H9 (cell line): ENCODE data around the gene RAI14. TPM values are rescaled to one million over a fixed set of nuclear protein-coding genes. Genes with fewer than 3 reads are reported as not detected.

Experiments used
- DNase-seq: peaks from one replicate; pipeline ENCODE4 v3.0.0-alpha.2; 2017
- H2AFZ ChIP-seq: one replicate; pipeline ENCODE4 v1.6.1; 2013; ENCODE audit warnings: mild to moderate bottlenecking, low read length, control low read depth, moderate library complexity
- H2AK5ac ChIP-seq: 2 replicates; pipeline ENCODE4 v1.6.1; 2013; ENCODE audit warnings: low read length, control low read depth, mixed read lengths; ENCODE audit not compliant: insufficient read length
- H2BK120ac ChIP-seq: one replicate; pipeline ENCODE4 v1.6.1; 2013; ENCODE audit warnings: low read depth, mild to moderate bottlenecking, low read length, control low read depth, inconsistent platforms; ENCODE audit not compliant: poor library complexity, severe bottlenecking
- H2BK12ac ChIP-seq: 2 replicates; pipeline ENCODE4 v1.6.1; 2013; ENCODE audit warnings: low read length, control low read depth, mixed read lengths, low read depth; ENCODE audit not compliant: insufficient read length
- H2BK15ac ChIP-seq: 2 replicates; pipeline ENCODE4 v1.6.1; 2013; ENCODE audit warnings: low read depth, low read length, control low read depth
- H2BK20ac ChIP-seq: one replicate; pipeline ENCODE4 v1.6.1; 2013; ENCODE audit warnings: low read depth, mild to moderate bottlenecking, low read length, control low read depth, inconsistent platforms; ENCODE audit not compliant: poor library complexity, severe bottlenecking
- H2BK5ac ChIP-seq: 2 replicates; pipeline ENCODE4 v1.6.1; 2013; ENCODE audit warnings: low read length, control low read depth, mixed read lengths; ENCODE audit not compliant: insufficient read length
- H3K14ac ChIP-seq: 2 replicates; pipeline ENCODE4 v1.6.1; 2013; ENCODE audit warnings: low read length, control low read depth; ENCODE audit not compliant: insufficient read depth
- H3K18ac ChIP-seq: 2 replicates; pipeline ENCODE4 v1.6.1; 2013; ENCODE audit warnings: low read depth, mild to moderate bottlenecking, mixed read lengths, low read length, control low read depth; ENCODE audit not compliant: insufficient read length
- H3K23ac ChIP-seq: 2 replicates; pipeline ENCODE4 v1.6.1; 2013; ENCODE audit warnings: low read length, control low read depth, mixed read lengths, low read depth; ENCODE audit not compliant: insufficient read length
- H3K23me2 ChIP-seq: 2 replicates; pipeline ENCODE4 v1.6.1; 2013; ENCODE audit warnings: low read depth, mild to moderate bottlenecking, mixed read lengths, low read length, control low read depth; ENCODE audit not compliant: insufficient read length, poor library complexity, severe bottlenecking
- H3K27ac ChIP-seq: 2 replicates; pipeline ENCODE4 v1.5.1; 2013; ENCODE audit warnings: low read length, control low read depth, mixed read lengths, low read depth; ENCODE audit not compliant: insufficient read length
- H3K27me3 ChIP-seq: 2 replicates; pipeline ENCODE4 v1.6.1; 2013; ENCODE audit warnings: low read length, control low read depth, inconsistent platforms; ENCODE audit not compliant: insufficient read depth
- H3K4ac ChIP-seq: 2 replicates; pipeline ENCODE4 v1.6.1; 2013; ENCODE audit warnings: low read depth, mild to moderate bottlenecking, control low read depth, inconsistent platforms, low read length, moderate library complexity
- H3K4me1 ChIP-seq: 2 replicates; pipeline ENCODE4 v1.6.1; 2013; ENCODE audit warnings: low read length, control low read depth, inconsistent platforms; ENCODE audit not compliant: insufficient read depth
- H3K4me2 ChIP-seq: 2 replicates; pipeline ENCODE4 v1.6.1; 2013; ENCODE audit warnings: low read length, control low read depth, mixed read lengths; ENCODE audit not compliant: insufficient read length, insufficient read depth
- H3K56ac ChIP-seq: 2 replicates; pipeline ENCODE4 v1.6.1; 2013; ENCODE audit warnings: low read depth, mild to moderate bottlenecking, mixed read lengths, low read length, control low read depth; ENCODE audit not compliant: insufficient read length
- H3K79me1 ChIP-seq: 2 replicates; pipeline ENCODE4 v1.6.1; 2013; ENCODE audit warnings: low read depth, mild to moderate bottlenecking, moderate library complexity, low read length, control low read depth, inconsistent platforms; ENCODE audit not compliant: insufficient read depth, poor library complexity, severe bottlenecking
- H3K79me2 ChIP-seq: 2 replicates; pipeline ENCODE4 v1.6.1; 2013; ENCODE audit warnings: low read length, control low read depth, inconsistent platforms; ENCODE audit not compliant: insufficient read depth
- H3K9ac ChIP-seq: 2 replicates; pipeline ENCODE4 v1.6.1; 2013; ENCODE audit warnings: low read length, control low read depth, mixed read lengths; ENCODE audit not compliant: insufficient read length; ENCODE audit errors: extremely low read depth
- H3K9me3 ChIP-seq: one replicate; pipeline ENCODE4 v1.6.1; 2013; ENCODE audit warnings: low read depth, low read length, inconsistent platforms; ENCODE audit not compliant: control insufficient read depth
- H3T11ph ChIP-seq: one replicate; pipeline ENCODE4 v1.6.1; 2013; ENCODE audit warnings: mild to moderate bottlenecking, low read length, control low read depth, inconsistent platforms
- H4K20me1 ChIP-seq: one replicate; pipeline ENCODE4 v1.6.1; 2013; ENCODE audit not compliant: control insufficient read depth, insufficient read length, insufficient read depth
- H4K5ac ChIP-seq: 2 replicates; pipeline ENCODE4 v1.6.1; 2013; ENCODE audit warnings: low read depth, mild to moderate bottlenecking, mixed read lengths, low read length, control low read depth; ENCODE audit not compliant: insufficient read length
- H4K8ac ChIP-seq: replicated peaks from 2 replicates; pipeline ENCODE4 v1.6.1; 2013; ENCODE audit warnings: low read length, control low read depth, mixed read lengths, low read depth; ENCODE audit not compliant: insufficient read length
- H4K91ac ChIP-seq: 2 replicates; pipeline ENCODE4 v1.6.1; 2013; ENCODE audit warnings: low read depth, mild to moderate bottlenecking, moderate library complexity, mixed read lengths, low read length, control low read depth; ENCODE audit not compliant: insufficient read length
- H3K27ac Mint-ChIP-seq, 3 experiments: 2 replicates in 2 of 3; 3 replicates in 1 of 3; pipeline ENCODE4 v1.8.0; 2020 to 2021; ENCODE audit warnings: mixed read lengths in 3 of 3, mild to moderate bottlenecking in 1 of 3, moderate library complexity in 1 of 3
- H3K27me3 Mint-ChIP-seq: 2 replicates; pipeline ENCODE4 v1.8.0; 2021; ENCODE audit warnings: low read depth, mild to moderate bottlenecking, moderate library complexity, mixed read lengths
- H3K36me3 Mint-ChIP-seq, 3 experiments: 2 replicates in 2 of 3; 3 replicates in 1 of 3; pipeline ENCODE4 v1.8.0; 2020 to 2021; ENCODE audit warnings: low read depth in 3 of 3, mixed read lengths in 3 of 3; ENCODE audit not compliant: insufficient read depth in 1 of 3
- H3K4me1 Mint-ChIP-seq, 2 experiments: 2 replicates each; pipeline ENCODE4 v1.8.0; 2020; ENCODE audit warnings: mixed read lengths in 2 of 2
- H3K4me3 Mint-ChIP-seq, 2 experiments: 2 replicates in 1 of 2; 3 replicates in 1 of 2; pipeline ENCODE4 v1.8.0; 2020 to 2021; ENCODE audit warnings: mild to moderate bottlenecking in 2 of 2, mixed read lengths in 2 of 2, moderate library complexity in 1 of 2
- H3K9me3 Mint-ChIP-seq, 2 experiments: 2 replicates in 1 of 2; 3 replicates in 1 of 2; pipeline ENCODE4 v1.8.0; 2020; ENCODE audit warnings: mild to moderate bottlenecking in 2 of 2, mixed read lengths in 2 of 2, moderate library complexity in 1 of 2
- CTCF ChIP-seq: fragments of 200-600 bp; sonication (generic); conservative IDR thresholded peaks from 3 replicates; pipeline ENCODE4 v1.8.0; 2021; ENCODE audit warnings: antibody characterized with exemption, mild to moderate bottlenecking
- WGBS: extraction: QIAGEN DNeasy Blood & Tissue Kit; methylation state at CpG from one replicate; pipeline ENCODE4 v1.1.7; 2013; ENCODE audit warnings: missing lambda C conversion rate, low lambda C conversion rate, mixed read lengths; ENCODE audit not compliant: insufficient read length; ENCODE audit errors: extremely low coverage; 5-methylcytosine and 5-hydroxymethylcytosine counted together
- total RNA-seq: library from RNA; stranded (reverse); gene quantifications from 2 replicates; pipeline ENCODE4 v1.2.1, GENCODE V29; 2021

The RAI14 gene
- total RNA-seq, 1 experiment from 2014 or later, result 127 TPM

DNA sequence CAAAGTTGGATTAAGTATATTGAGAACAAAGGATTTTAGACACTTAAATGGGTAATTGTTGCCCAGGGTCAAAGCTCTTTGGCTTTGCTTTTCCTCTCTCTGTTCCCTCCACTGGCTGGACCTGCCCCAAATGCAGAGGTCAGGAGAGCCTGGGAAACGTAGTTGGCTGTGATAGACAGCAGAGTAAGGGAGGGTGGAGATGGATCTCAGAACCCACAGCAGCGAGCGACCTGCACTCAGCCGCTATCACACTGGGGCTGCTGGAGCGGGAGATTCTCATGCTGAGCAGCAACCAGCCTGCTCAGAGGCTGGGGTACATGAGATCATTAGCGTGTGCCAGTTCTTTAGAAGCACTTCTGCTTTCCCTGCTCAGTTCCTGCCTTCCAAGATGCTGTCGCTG is 111.1 kb downstream of the RAI14 start:
- Histone ChIP-seq H2AK5ac (no peak overlapping the region), H4K91ac (no peak overlapping the region), H2BK15ac (no peak overlapping the region), H3K9ac (no peak overlapping the region), H3K23me2 (no peaks in the 10 kb centered on the region), H3T11ph (no peak overlapping the region), H2BK20ac (no peak overlapping the region), H3K79me2 (peaks cover 8% of the 10 kb centered on the region; the same call in 1 of the 2 replicates), H3K4me1 (no peaks in the 10 kb centered on the region), H2BK12ac (no peak overlapping the region), H4K8ac (no peak overlapping the region), H3K27me3 (no peaks in the 10 kb centered on the region), H3K23ac (no peak overlapping the region), H2BK120ac (no peak overlapping the region), H3K18ac (no peak overlapping the region), H4K5ac (no peak overlapping the region), H3K4ac (no peak overlapping the region), H3K4me2 (no peak overlapping the region), H3K14ac (no peak overlapping the region), H3K56ac (no peak overlapping the region), H3K79me1 (peaks cover 8% of the 10 kb centered on the region), H2AFZ (no peak overlapping the region), H4K20me1 (no peaks in the 10 kb centered on the region), H3K27ac (no peak overlapping the region), H2BK5ac (no peak overlapping the region), H3K9me3 (peaks cover 5% of the 10 kb centered on the region)
- Mint-ChIP-seq H3K4me3 (no peak overlapping the region), H3K4me1 (peaks cover 0 to 2% of the 10 kb centered on the region in 2 experiments; a peak in 1 of 4 replicates), H3K27ac (no peak overlapping the region), H3K9me3 (peaks cover 6 to 16% of the 10 kb centered on the region in 2 experiments; a peak in 4 of 5 replicates), H3K36me3 (peaks cover 47 to 60% (median 59%) of the 10 kb centered on the region in 3 experiments), H3K27me3 (no peaks in the 10 kb centered on the region)
- no CpG with 5 or more reads among the region's 7 CpGs for WGBS
- no peak for DNase-seq
- TF ChIP-seq CTCF, result no peak
